Stimulated activated CD4-positive, alpha-beta T cell treated with anti-CD3 and anti-CD28 coated beads, TNF-alpha, amount 100 ng/mL, for 48 hours (primary cell): ENCODE data around the gene PLCD4.
A peak's percentile ranks its signal among the peaks of the same experiment; 100 is the strongest.

Experiments
- DNase-seq, 3 donors: peaks; one replicate each; pipeline ENCODE4 v3.0.0-alpha.2; 2020; ENCODE audit warnings: low read depth in 3 of 3

PLCD4 gene

DNA sequence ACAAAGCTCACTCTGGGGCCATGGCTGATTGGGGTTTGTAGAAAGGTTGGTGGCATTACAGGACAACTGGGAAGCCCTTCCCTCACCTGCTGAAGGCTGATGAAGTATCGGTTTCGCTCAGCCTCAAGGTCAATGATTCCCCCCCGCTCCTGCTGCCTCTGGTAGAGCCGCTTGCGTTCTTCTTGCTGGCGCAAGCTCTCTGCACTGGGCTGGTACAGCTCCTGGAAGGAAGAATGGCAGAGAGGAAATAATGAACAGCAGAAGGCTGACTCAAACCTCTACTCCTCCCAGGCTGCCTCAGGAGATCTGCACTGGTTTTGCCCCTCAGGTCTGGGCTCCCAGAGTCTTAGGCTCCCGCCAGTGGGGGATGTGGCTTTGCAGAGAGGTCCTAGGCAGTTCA lies 57.0 kb downstream of the PLCD4 start:
- DNase-seq = no peak

- DNase-seq = no peak
Observed at GRCh38 chr2:218671097-218671653, 63.5 kb downstream of the PLCD4 start.

GRCh38 chr2:218671654-218672566 lies 64.2 kb downstream of the PLCD4 start, which contains the start of the genes RNF25 and STK36:
TSS of gene RNF25 (minus strand) at chr2:218672002. CDS start at chr2:218671970, 32 bp downstream.
TSS of gene STK36 (plus strand) at chr2:218672086. CDS start at chr2:218672830, 744 bp downstream.
- DNase-seq = peak; percentile 67 to 80 (median 73)

- DNase-seq = no peak
Observed at GRCh38 chr2:218679119-218679518, 71.4 kb downstream of the PLCD4 start.

GRCh38 chr2:218680061-218680460 lies 72.4 kb downstream of the PLCD4 start:
- no peak for DNase-seq
